OCI-LY7 (cell line): ENCODE measurements around the gene ADM2. TPM values are rescaled to one million over a fixed set of nuclear protein-coding genes. Genes with fewer than 3 reads are reported as not detected.

ENCODE experiments used
- BruUV-seq: library from RNA; stranded (reverse); fragments of 400-500 nt; replicated peaks from 2 replicates; lab custom pipeline; 2021; lab: Mats Ljungman, UMichigan
- CTCF ChIA-PET: fragments of 300-600 bp; sonication (Branson Sonifier 250); formaldehyde crosslinking; loops from one replicate; lab custom pipeline; 2022; ENCODE audit warnings: antibody characterized with exemption; ENCODE audit not compliant: unreplicated experiment; lab: Charles Lee
- POLR2A ChIA-PET: fragments of 300-600 bp; sonication (Branson Sonifier 250); formaldehyde crosslinking; loops from one replicate; lab custom pipeline; 2022; ENCODE audit warnings: antibody characterized with exemption; lab: Charles Lee
- DNase-seq: peaks from one replicate; pipeline ENCODE4 v3.0.0-alpha.2; 2015; ENCODE audit warnings: low spot score
- H2AFZ ChIP-seq: fragments of 200-600 bp; sonication (generic), shearing (Covaris generic); 2 replicates; pipeline ENCODE4 v1.6.1; 2014; ENCODE audit warnings: mild to moderate bottlenecking, antibody characterized with exemption, low read length, moderate library complexity
- H3K27ac ChIP-seq: fragments of 200-600 bp; sonication (generic); 2 replicates; pipeline ENCODE4 v1.5.1; 2014; ENCODE audit warnings: mixed run types, low read depth, mild to moderate bottlenecking, moderate library complexity, low read length, inconsistent platforms; ENCODE audit not compliant: poor library complexity, severe bottlenecking
- H3K36me3 ChIP-seq: fragments of 200-600 bp; sonication (generic); 2 replicates; pipeline ENCODE4 v1.6.1; 2014; ENCODE audit warnings: mild to moderate bottlenecking, antibody characterized with exemption, low read length, moderate library complexity, mixed read lengths; ENCODE audit not compliant: insufficient read depth
- H3K4me1 ChIP-seq: fragments of 200-600 bp; sonication (generic); 2 replicates; pipeline ENCODE4 v1.5.1; 2014; ENCODE audit warnings: mild to moderate bottlenecking, low read length; ENCODE audit not compliant: insufficient read depth, poor library complexity, severe bottlenecking
- H3K4me2 ChIP-seq: fragments of 200-600 bp; sonication (generic); 2 replicates; pipeline ENCODE4 v1.6.1; 2014; ENCODE audit warnings: mild to moderate bottlenecking, low read length
- H3K4me3 ChIP-seq: fragments of 200-600 bp; sonication (generic); 2 replicates; pipeline ENCODE4 v1.5.1; 2014; ENCODE audit warnings: mild to moderate bottlenecking, low read depth, low read length; ENCODE audit not compliant: poor library complexity, severe bottlenecking
- H3K79me2 ChIP-seq: fragments of 200-600 bp; sonication (generic); 2 replicates; pipeline ENCODE4 v1.6.1; 2016; ENCODE audit warnings: low read depth, mild to moderate bottlenecking, low read length, moderate library complexity, mixed read lengths; ENCODE audit not compliant: insufficient read depth
- H3K9me2 ChIP-seq: fragments of 200-600 bp; sonication (generic); 2 replicates; pipeline ENCODE4 v1.6.1; 2016; ENCODE audit warnings: mild to moderate bottlenecking, low read length, mixed read lengths; ENCODE audit not compliant: insufficient read depth
- H3K9me3 ChIP-seq: fragments of 200-600 bp; sonication (generic); 2 replicates; pipeline ENCODE4 v1.6.1; 2014; ENCODE audit warnings: mild to moderate bottlenecking, mixed run types, low read length, mixed read lengths
- H4K20me1 ChIP-seq: fragments of 200-600 bp; sonication (generic); 2 replicates; pipeline ENCODE4 v1.6.1; 2014; ENCODE audit warnings: mild to moderate bottlenecking, antibody characterized with exemption, low read length, moderate library complexity, mixed read lengths; ENCODE audit not compliant: insufficient read depth
- EZH2phosphoT487 ChIP-seq: fragments of 200-600 bp; sonication (generic); IDR thresholded peaks from 2 replicates; pipeline ENCODE4 v1.6.1; 2018; ENCODE audit warnings: low read depth, borderline replicate concordance, mild to moderate bottlenecking, mixed run types, antibody characterized with exemption, low read length, moderate library complexity, mixed read lengths
- intact Hi-C: fragments of 100-400 bp; cut with micrococcal nuclease; formaldehyde crosslinking; loops from one replicate; pipeline ENCODE4 v1.10.0; 2022; ENCODE audit not compliant: unreplicated experiment
- total RNA-seq, 2 experiments: library from RNA; depleted of rRNA in 1 of 2; stranded (reverse); fragments of >200 nt in 1 of 2; shearing (Covaris generic) in 1 of 2; gene quantifications; 2 replicates each; pipeline ENCODE4 v1.2.3, GENCODE V29; 2014 to 2022
- TF ChIP-seq, protein P1 (sequence below): fragments of 200-600 bp; sonication (generic); conservative IDR thresholded peaks from 2 replicates; pipeline ENCODE4 v1.5.1; 2014; ENCODE audit warnings: mild to moderate bottlenecking, antibody characterized with exemption, low read length, moderate library complexity, mixed read lengths

ADM2 gene
- total RNA-seq, 2 experiments from 2014 or later, result 4.3 to 7.9 TPM

DNA sequence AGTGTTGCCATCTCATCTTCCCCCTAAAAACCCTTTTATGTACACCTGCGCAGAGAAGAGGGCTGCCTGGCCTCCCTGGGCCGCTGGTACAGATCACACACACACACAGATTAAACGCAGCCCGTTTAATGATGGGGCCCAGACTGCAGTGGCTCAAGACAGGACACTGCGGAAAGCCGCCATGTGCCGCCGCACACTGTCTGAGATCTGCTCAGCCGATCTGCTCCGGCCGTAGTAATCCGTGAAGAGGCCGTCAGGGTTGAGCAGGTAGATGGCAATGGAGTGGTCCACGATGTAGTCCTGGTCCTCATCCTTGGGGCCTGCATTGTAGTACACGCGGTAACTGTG is 42.1 kb downstream of the ADM2 start:
- Histone ChIP-seq H3K4me2 (peak overlapping the region; percentile 93; the same call in 1 of the 2 replicates), H3K4me3 (no peak overlapping the region), H3K79me2 (peaks cover 4% of the 10 kb centered on the region; the same call in 1 of the 2 replicates), H3K36me3 (peaks cover 66% of the 10 kb centered on the region), H4K20me1 (no peaks in the 10 kb centered on the region), H2AFZ (no peak overlapping the region), H3K9me3 (no peaks in the 10 kb centered on the region), H3K9me2 (no peaks in the 10 kb centered on the region), H3K4me1 (peaks cover 16% of the 10 kb centered on the region), H3K27ac (no peak overlapping the region)
- DNase-seq, result no peak
- intact Hi-C loops, result no loop called here
- POLR2A ChIA-PET, result interaction anchor here (3.3 kb wide), 1 partner anchor 14 kb away, joined by 33 read pairs; the partner anchor contains the start of genes LMF2 and NCAPH2
- no TSS peak for BruUV-seq
- TF ChIP-seq, protein P1, sequence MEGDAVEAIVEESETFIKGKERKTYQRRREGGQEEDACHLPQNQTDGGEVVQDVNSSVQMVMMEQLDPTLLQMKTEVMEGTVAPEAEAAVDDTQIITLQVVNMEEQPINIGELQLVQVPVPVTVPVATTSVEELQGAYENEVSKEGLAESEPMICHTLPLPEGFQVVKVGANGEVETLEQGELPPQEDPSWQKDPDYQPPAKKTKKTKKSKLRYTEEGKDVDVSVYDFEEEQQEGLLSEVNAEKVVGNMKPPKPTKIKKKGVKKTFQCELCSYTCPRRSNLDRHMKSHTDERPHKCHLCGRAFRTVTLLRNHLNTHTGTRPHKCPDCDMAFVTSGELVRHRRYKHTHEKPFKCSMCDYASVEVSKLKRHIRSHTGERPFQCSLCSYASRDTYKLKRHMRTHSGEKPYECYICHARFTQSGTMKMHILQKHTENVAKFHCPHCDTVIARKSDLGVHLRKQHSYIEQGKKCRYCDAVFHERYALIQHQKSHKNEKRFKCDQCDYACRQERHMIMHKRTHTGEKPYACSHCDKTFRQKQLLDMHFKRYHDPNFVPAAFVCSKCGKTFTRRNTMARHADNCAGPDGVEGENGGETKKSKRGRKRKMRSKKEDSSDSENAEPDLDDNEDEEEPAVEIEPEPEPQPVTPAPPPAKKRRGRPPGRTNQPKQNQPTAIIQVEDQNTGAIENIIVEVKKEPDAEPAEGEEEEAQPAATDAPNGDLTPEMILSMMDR, result no peak
- TF ChIP-seq EZH2phosphoT487, result no peak
- CTCF ChIA-PET, result no interaction called here

GRCh38 chr22:50523806-50524675 is 42.7 kb downstream of the ADM2 start:
- peak overlapping the region; percentile 77 for H3K4me3 ChIP-seq
- H3K27ac ChIP-seq, result peak overlapping the region; percentile 92
- no peaks in the 10 kb centered on the region for H4K20me1 ChIP-seq
- TF ChIP-seq, protein P1, result no peak
- no peak for TF ChIP-seq EZH2phosphoT487
- CTCF ChIA-PET, result no interaction called here
- no peak overlapping the region for H2AFZ ChIP-seq
- no peaks in the 10 kb centered on the region for H3K9me2 ChIP-seq
- DNase-seq, result no peak
- POLR2A ChIA-PET, result interaction anchor here (1.3 to 3.3 kb wide), 2 partner anchors 9 to 15 kb away, joined by 3 to 33 read pairs; partner anchors contain the start of genes LMF2 and NCAPH2
- H3K9me3 ChIP-seq, result no peaks in the 10 kb centered on the region
- H3K4me1 ChIP-seq, result peaks cover 16% of the 10 kb centered on the region
- H3K36me3 ChIP-seq, result peaks cover 60% of the 10 kb centered on the region
- no TSS peak for BruUV-seq
- H3K4me2 ChIP-seq, result peak overlapping the region; percentile 93
- intact Hi-C loops, result loop anchor here (2.0 kb wide), 1 partner anchor 55 kb away; no protein-coding TSS in a partner anchor
- peaks cover 4% of the 10 kb centered on the region; the same call in 1 of the 2 replicates for H3K79me2 ChIP-seq
